Measurements from ENCODE around the gene GOLGA6L26. TPM values are rescaled to one million over a fixed set of nuclear protein-coding genes. Genes with fewer than 3 reads are reported as not detected.
"Not testable (repeated sequence)": the region's sequence is repeated elsewhere in the genome, so short reads cannot be mapped to it uniquely, and the experiment has no call there.

The GOLGA6L26 gene
- not detected for polyA plus RNA-seq (2013, experiment 1 of 2)
- polyA plus RNA-seq (2013, experiment 2 of 2) = not detected

DNA sequence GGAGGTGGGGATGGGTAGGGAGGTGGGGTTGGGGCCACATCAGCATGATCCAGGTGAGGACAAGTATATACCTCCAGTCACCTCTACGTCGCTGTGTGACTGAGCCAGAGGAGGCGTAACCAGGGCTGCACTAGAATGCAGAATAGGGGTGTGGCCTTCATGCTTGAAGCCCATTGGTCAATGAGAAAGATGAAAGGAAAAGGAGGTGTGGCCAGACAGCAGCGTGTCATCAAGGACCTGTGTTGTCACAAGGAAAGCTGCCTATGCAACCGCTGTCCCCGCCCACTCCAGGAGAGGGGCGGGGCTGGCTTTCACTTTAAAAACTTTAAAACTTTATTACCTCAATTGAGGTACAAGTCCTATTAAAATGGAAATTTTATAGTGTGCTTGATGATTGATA, at the start of gene GOLGA6L26:
GOLGA6L26 (minus strand) TSS at position 101 of the 400 bp plus-strand sequence; CDS start at position 40, 61 bp downstream.
- not testable (repeated sequence) for H4K5ac ChIP-seq (ENCODE audit: low read length); H3K27me3 ChIP-seq (ENCODE audit: insufficient read depth, low read length, poor library complexity); H3K79me1 ChIP-seq (ENCODE audit: low read length); H3K4me1 ChIP-seq (ENCODE audit: control insufficient read depth, low read depth, low read length); H3K23ac ChIP-seq (ENCODE audit: low read length); H2BK15ac ChIP-seq (replicated peaks; ENCODE audit: low read depth); H3K9ac ChIP-seq (ENCODE audit: low read length); H2BK5ac ChIP-seq (ENCODE audit: low read length); H3K4me3 ChIP-seq (ENCODE audit: low read length); H3K79me2 ChIP-seq (ENCODE audit: control insufficient read depth, insufficient read depth, low read length); DNase-seq; H3K4ac ChIP-seq (ENCODE audit: low read depth, low read length); H3K4me2 ChIP-seq (ENCODE audit: low read length); H4K8ac ChIP-seq (ENCODE audit: low read depth, low read length); H2AK5ac ChIP-seq (ENCODE audit: low read length); H3K27ac ChIP-seq (ENCODE audit: low read depth, low read length); H3K56ac ChIP-seq (ENCODE audit: low read length); H3K36me3 ChIP-seq (ENCODE audit: control insufficient read depth, insufficient read depth, low read length); H2BK120ac ChIP-seq (ENCODE audit: low read depth, low read length); H3K18ac ChIP-seq (ENCODE audit: low read length)
- WGBS (ENCODE audit: extremely low coverage, insufficient coverage, low lambda C conversion rate) = no CpG with 5 or more reads among the region's 7 CpGs

GRCh38 chr15:23381192-23381591, 47.2 kb upstream of the GOLGA6L26 start:
- not testable (repeated sequence) for H3K4ac ChIP-seq (ENCODE audit: low read depth, low read length); H3K79me1 ChIP-seq (ENCODE audit: low read length); H2BK15ac ChIP-seq (replicated peaks; ENCODE audit: low read depth); H3K36me3 ChIP-seq (ENCODE audit: control insufficient read depth, insufficient read depth, low read length); DNase-seq; H3K27me3 ChIP-seq (ENCODE audit: insufficient read depth, low read length, poor library complexity); H3K4me2 ChIP-seq (ENCODE audit: low read length); H3K4me3 ChIP-seq (ENCODE audit: low read length); H2BK120ac ChIP-seq (ENCODE audit: low read depth, low read length); H3K79me2 ChIP-seq (ENCODE audit: control insufficient read depth, insufficient read depth, low read length); H3K56ac ChIP-seq (ENCODE audit: low read length); H2AK5ac ChIP-seq (ENCODE audit: low read length); H2BK5ac ChIP-seq (ENCODE audit: low read length); H3K23ac ChIP-seq (ENCODE audit: low read length); H4K5ac ChIP-seq (ENCODE audit: low read length); H3K18ac ChIP-seq (ENCODE audit: low read length); H3K4me1 ChIP-seq (ENCODE audit: control insufficient read depth, low read depth, low read length); H4K8ac ChIP-seq (ENCODE audit: low read depth, low read length); H3K9ac ChIP-seq (ENCODE audit: low read length); H3K27ac ChIP-seq (ENCODE audit: low read depth, low read length)
- no CpG with 5 or more reads among the region's 7 CpGs for WGBS (ENCODE audit: extremely low coverage, insufficient coverage, low lambda C conversion rate)

DNA sequence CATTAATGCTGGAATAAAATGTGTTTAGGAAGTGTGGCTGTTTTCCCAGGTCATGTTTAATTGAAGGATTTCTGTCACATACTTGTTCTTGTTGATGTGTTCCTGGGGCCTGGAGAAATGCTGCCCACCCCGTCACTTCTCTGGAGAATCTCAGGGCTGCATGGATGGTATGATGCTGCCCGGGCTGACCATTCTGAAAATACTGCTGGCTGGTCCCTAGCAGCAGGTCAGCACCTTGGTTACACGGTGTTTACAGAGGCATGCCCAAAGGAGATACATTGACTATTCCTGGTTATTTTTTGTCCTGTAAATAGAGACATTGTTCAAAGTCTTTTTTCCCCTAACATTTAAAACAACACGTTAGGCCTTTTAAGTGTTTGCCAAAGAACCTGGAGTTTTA, 46.7 kb upstream of the GOLGA6L26 start:
- not testable (repeated sequence) for H3K4ac ChIP-seq (ENCODE audit: low read depth, low read length); H3K4me2 ChIP-seq (ENCODE audit: low read length); H2BK5ac ChIP-seq (ENCODE audit: low read length); H2BK15ac ChIP-seq (replicated peaks; ENCODE audit: low read depth); H3K18ac ChIP-seq (ENCODE audit: low read length); H4K8ac ChIP-seq (ENCODE audit: low read depth, low read length); H3K9ac ChIP-seq (ENCODE audit: low read length); H3K4me3 ChIP-seq (ENCODE audit: low read length); H2BK120ac ChIP-seq (ENCODE audit: low read depth, low read length); H3K27ac ChIP-seq (ENCODE audit: low read depth, low read length); H3K79me1 ChIP-seq (ENCODE audit: low read length); H3K56ac ChIP-seq (ENCODE audit: low read length); H3K27me3 ChIP-seq (ENCODE audit: insufficient read depth, low read length, poor library complexity); H3K36me3 ChIP-seq (ENCODE audit: control insufficient read depth, insufficient read depth, low read length); H3K23ac ChIP-seq (ENCODE audit: low read length); H3K4me1 ChIP-seq (ENCODE audit: control insufficient read depth, low read depth, low read length); H4K5ac ChIP-seq (ENCODE audit: low read length); H2AK5ac ChIP-seq (ENCODE audit: low read length); H3K79me2 ChIP-seq (ENCODE audit: control insufficient read depth, insufficient read depth, low read length); DNase-seq
- WGBS (ENCODE audit: extremely low coverage, insufficient coverage, low lambda C conversion rate) = no CpG with 5 or more reads among the region's 4 CpGs

- not testable (repeated sequence) for H2BK15ac ChIP-seq (replicated peaks; ENCODE audit: low read depth); H3K9ac ChIP-seq (ENCODE audit: low read length); H3K27me3 ChIP-seq (ENCODE audit: insufficient read depth, low read length, poor library complexity); H3K27ac ChIP-seq (ENCODE audit: low read depth, low read length); H2BK120ac ChIP-seq (ENCODE audit: low read depth, low read length); H3K23ac ChIP-seq (ENCODE audit: low read length); H3K4ac ChIP-seq (ENCODE audit: low read depth, low read length); H2AK5ac ChIP-seq (ENCODE audit: low read length); DNase-seq; H3K79me2 ChIP-seq (ENCODE audit: control insufficient read depth, insufficient read depth, low read length); H3K79me1 ChIP-seq (ENCODE audit: low read length); H3K4me2 ChIP-seq (ENCODE audit: low read length); H3K18ac ChIP-seq (ENCODE audit: low read length); H2BK5ac ChIP-seq (ENCODE audit: low read length); H3K36me3 ChIP-seq (ENCODE audit: control insufficient read depth, insufficient read depth, low read length); H4K5ac ChIP-seq (ENCODE audit: low read length); H4K8ac ChIP-seq (ENCODE audit: low read depth, low read length); H3K56ac ChIP-seq (ENCODE audit: low read length); H3K4me3 ChIP-seq (ENCODE audit: low read length); H3K4me1 ChIP-seq (ENCODE audit: control insufficient read depth, low read depth, low read length)
- WGBS (ENCODE audit: extremely low coverage, insufficient coverage, low lambda C conversion rate) = no CpG with 5 or more reads among the region's 13 CpGs
Measured at GRCh38 chr15:23378946-23379345, 45.0 kb upstream of the GOLGA6L26 start.

GRCh38 chr15:23374226-23374625, 40.2 kb upstream of the GOLGA6L26 start:
- H3K27ac ChIP-seq (ENCODE audit: low read depth, low read length); H3K27me3 ChIP-seq (ENCODE audit: insufficient read depth, low read length, poor library complexity); H3K18ac ChIP-seq (ENCODE audit: low read length); H2BK120ac ChIP-seq (ENCODE audit: low read depth, low read length); H2BK5ac ChIP-seq (ENCODE audit: low read length); H2BK15ac ChIP-seq (replicated peaks; ENCODE audit: low read depth); H3K4me2 ChIP-seq (ENCODE audit: low read length); H3K4me3 ChIP-seq (ENCODE audit: low read length); H2AK5ac ChIP-seq (ENCODE audit: low read length); H3K23ac ChIP-seq (ENCODE audit: low read length); H3K9ac ChIP-seq (ENCODE audit: low read length); H3K36me3 ChIP-seq (ENCODE audit: control insufficient read depth, insufficient read depth, low read length); H3K4me1 ChIP-seq (ENCODE audit: control insufficient read depth, low read depth, low read length); H4K5ac ChIP-seq (ENCODE audit: low read length); DNase-seq; H4K8ac ChIP-seq (ENCODE audit: low read depth, low read length); H3K56ac ChIP-seq (ENCODE audit: low read length); H3K79me2 ChIP-seq (ENCODE audit: control insufficient read depth, insufficient read depth, low read length); H3K79me1 ChIP-seq (ENCODE audit: low read length); H3K4ac ChIP-seq (ENCODE audit: low read depth, low read length): not testable (repeated sequence)
- no CpG with 5 or more reads among the region's 11 CpGs for WGBS (ENCODE audit: extremely low coverage, insufficient coverage, low lambda C conversion rate)

GRCh38 chr15:23372891-23373600, 39.0 kb upstream of the GOLGA6L26 start:
- H3K56ac ChIP-seq (ENCODE audit: low read length); H2AK5ac ChIP-seq (ENCODE audit: low read length); H3K27ac ChIP-seq (ENCODE audit: low read depth, low read length); DNase-seq; H3K4ac ChIP-seq (ENCODE audit: low read depth, low read length); H4K5ac ChIP-seq (ENCODE audit: low read length); H2BK120ac ChIP-seq (ENCODE audit: low read depth, low read length); H3K79me1 ChIP-seq (ENCODE audit: low read length); H3K4me1 ChIP-seq (ENCODE audit: control insufficient read depth, low read depth, low read length); H3K4me3 ChIP-seq (ENCODE audit: low read length); H3K9ac ChIP-seq (ENCODE audit: low read length); H3K23ac ChIP-seq (ENCODE audit: low read length); H3K18ac ChIP-seq (ENCODE audit: low read length); H2BK5ac ChIP-seq (ENCODE audit: low read length); H3K27me3 ChIP-seq (ENCODE audit: insufficient read depth, low read length, poor library complexity); H3K36me3 ChIP-seq (ENCODE audit: control insufficient read depth, insufficient read depth, low read length); H3K4me2 ChIP-seq (ENCODE audit: low read length); H4K8ac ChIP-seq (ENCODE audit: low read depth, low read length); H3K79me2 ChIP-seq (ENCODE audit: control insufficient read depth, insufficient read depth, low read length); H2BK15ac ChIP-seq (replicated peaks; ENCODE audit: low read depth): not testable (repeated sequence)
- WGBS (ENCODE audit: extremely low coverage, insufficient coverage, low lambda C conversion rate) = no CpG with 5 or more reads among the region's 40 CpGs
